Prostate gland (tissue), 2 donors: Measurements from ENCODE around the gene CCNH.

Source experiments
- POLR2A ChIP-seq: fragments of 450-650 bp; IDR thresholded peaks from one replicate; pipeline ENCODE4 v1.6.1; 2016; ENCODE audit warnings: antibody characterized with exemption, mild to moderate bottlenecking
- POLR2AphosphoS5 ChIP-seq: sonication (generic); formaldehyde crosslinking; IDR thresholded peaks from one replicate; pipeline ENCODE4 v1.6.1; 2017; ENCODE audit warnings: antibody characterized with exemption
- TF ChIP-seq, protein P1 (sequence below), 4 experiments: fragments of 200-600 bp in 2 of 4; fragments of 450-650 bp in 2 of 4; sonication (generic) in 2 of 4; IDR thresholded peaks; 1 replicate in 3 of 4; 2 replicates in 1 of 4; pipeline ENCODE4 v1.5.1; 2016 to 2019; ENCODE audit warnings: antibody characterized with exemption in 4 of 4, mild to moderate bottlenecking in 2 of 4, moderate library complexity in 2 of 4

DNA sequence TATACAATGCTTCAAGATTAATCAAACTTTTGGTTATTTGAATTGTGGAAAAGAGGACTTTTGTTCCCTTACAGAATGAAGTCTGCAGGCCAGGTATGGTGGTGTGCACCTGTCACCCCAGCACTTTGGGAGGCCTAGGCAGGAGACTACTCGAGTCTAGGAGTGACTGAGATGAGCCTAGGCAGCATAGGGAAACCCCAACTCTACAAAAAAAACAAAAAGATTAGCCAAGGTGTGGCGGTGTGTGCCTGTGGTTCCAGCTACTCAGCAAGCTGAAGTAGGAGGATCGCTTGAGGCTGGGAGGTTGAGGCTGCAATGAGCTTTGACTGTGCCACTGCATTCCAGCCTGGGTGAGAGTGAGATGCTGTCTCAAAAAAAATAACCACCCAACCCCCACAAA lies 9.3 kb downstream of the CCNH start:
- TF ChIP-seq, protein P1, sequence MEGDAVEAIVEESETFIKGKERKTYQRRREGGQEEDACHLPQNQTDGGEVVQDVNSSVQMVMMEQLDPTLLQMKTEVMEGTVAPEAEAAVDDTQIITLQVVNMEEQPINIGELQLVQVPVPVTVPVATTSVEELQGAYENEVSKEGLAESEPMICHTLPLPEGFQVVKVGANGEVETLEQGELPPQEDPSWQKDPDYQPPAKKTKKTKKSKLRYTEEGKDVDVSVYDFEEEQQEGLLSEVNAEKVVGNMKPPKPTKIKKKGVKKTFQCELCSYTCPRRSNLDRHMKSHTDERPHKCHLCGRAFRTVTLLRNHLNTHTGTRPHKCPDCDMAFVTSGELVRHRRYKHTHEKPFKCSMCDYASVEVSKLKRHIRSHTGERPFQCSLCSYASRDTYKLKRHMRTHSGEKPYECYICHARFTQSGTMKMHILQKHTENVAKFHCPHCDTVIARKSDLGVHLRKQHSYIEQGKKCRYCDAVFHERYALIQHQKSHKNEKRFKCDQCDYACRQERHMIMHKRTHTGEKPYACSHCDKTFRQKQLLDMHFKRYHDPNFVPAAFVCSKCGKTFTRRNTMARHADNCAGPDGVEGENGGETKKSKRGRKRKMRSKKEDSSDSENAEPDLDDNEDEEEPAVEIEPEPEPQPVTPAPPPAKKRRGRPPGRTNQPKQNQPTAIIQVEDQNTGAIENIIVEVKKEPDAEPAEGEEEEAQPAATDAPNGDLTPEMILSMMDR (IDR thresholded peaks at IDR 0.05) = no peak
- TF ChIP-seq POLR2AphosphoS5 (no peak), POLR2A (no peak)
